B cell (primary cell): ENCODE data around the gene ENOPH1. TPM values are rescaled to one million over a fixed set of nuclear protein-coding genes. Genes with fewer than 3 reads are reported as not detected.

Experiments
- ATAC-seq: fragments of 200-7000 bp; cut with Tn5 transposase; one replicate; pipeline ENCODE4 v1.10.0; 2021; ENCODE audit warnings: low read depth, mild to moderate bottlenecking, moderate number of reproducible peaks, moderate library complexity
- CTCF ChIA-PET: fragments of 350-600 bp; sonication (Branson Sonifier 250); formaldehyde crosslinking; loops from one replicate; lab custom pipeline; 2021; ENCODE audit warnings: antibody characterized with exemption, inconsistent platforms; lab: Charles Lee
- POLR2A ChIA-PET: fragments of 350-600 bp; sonication (Branson Sonifier 250); formaldehyde crosslinking; loops from one replicate; lab custom pipeline; 2021; ENCODE audit warnings: antibody characterized with exemption; lab: Charles Lee
- DNase-seq: peaks from one replicate; pipeline ENCODE4 v3.0.0; 2013
- H2AFZ ChIP-seq: 2 replicates; pipeline ENCODE4 v1.6.1; 2012; ENCODE audit warnings: mild to moderate bottlenecking, low read depth, low read length; ENCODE audit not compliant: insufficient read depth, poor library complexity, severe bottlenecking
- H3K27ac ChIP-seq, 2 donors: 1 replicate in 1 of 2; 2 replicates in 1 of 2; pipeline ENCODE4 v1.5.1; 2012 to 2013; ENCODE audit warnings: low read length in 2 of 2, mild to moderate bottlenecking in 2 of 2, moderate library complexity in 1 of 2
- H3K27me3 ChIP-seq, 4 experiments: fragments of 200-600 bp in 1 of 4; sonication (generic) in 1 of 4; replicated peaks in 1 of 4; 1 replicate in 2 of 4; 2 replicates in 2 of 4; pipeline versions ENCODE4 v1.6.1 to v1.7.0; 2013 to 2016; ENCODE audit warnings: low read length in 3 of 4, mild to moderate bottlenecking in 2 of 4, mixed read lengths in 1 of 4, moderate library complexity in 1 of 4; ENCODE audit not compliant: insufficient read depth in 4 of 4, control insufficient read depth in 3 of 4; ENCODE audit errors: control extremely low read depth in 1 of 4
- H3K36me3 ChIP-seq, 2 experiments: replicated peaks in 1 of 2; 1 replicate in 1 of 2; 2 replicates in 1 of 2; pipeline versions ENCODE4 v1.6.1 to v1.7.1; 2013; ENCODE audit warnings: low read length in 1 of 2; ENCODE audit not compliant: insufficient read depth in 2 of 2, control insufficient read depth in 1 of 2; ENCODE audit errors: control extremely low read depth in 1 of 2, extremely low read depth in 1 of 2
- H3K4me1 ChIP-seq, 2 donors: fragments of 200-600 bp in 1 of 2; sonication (generic) in 1 of 2; 1 replicate in 1 of 2; 2 replicates in 1 of 2; pipeline versions ENCODE4 v1.5.1 to v1.6.1; 2013 to 2017; ENCODE audit warnings: low read length in 2 of 2; ENCODE audit not compliant: control insufficient read depth in 2 of 2, insufficient read depth in 2 of 2
- H3K4me2 ChIP-seq: replicated peaks from 2 replicates; pipeline ENCODE3; 2012; ENCODE audit warnings: mild to moderate bottlenecking, low read depth, low read length; ENCODE audit not compliant: poor library complexity, severe bottlenecking
- H3K4me3 ChIP-seq, 5 experiments: fragments of 200-600 bp in 1 of 5; sonication (generic) in 1 of 5; 1 replicate in 3 of 5; 2 replicates in 2 of 5; pipeline versions ENCODE4 v1.5.1 to v1.7.0; 2011 to 2016; ENCODE audit warnings: low read length in 4 of 5, mild to moderate bottlenecking in 4 of 5, low read depth in 2 of 5, control low read depth in 1 of 5, moderate library complexity in 1 of 5; ENCODE audit not compliant: insufficient read depth in 1 of 5; ENCODE audit errors: control extremely low read depth in 1 of 5, extremely low read depth in 1 of 5
- H3K79me2 ChIP-seq: fragments of 200-600 bp; sonication (generic); one replicate; pipeline ENCODE4 v1.6.0; 2016; ENCODE audit warnings: low read length; ENCODE audit not compliant: control insufficient read depth, insufficient read depth
- H3K9ac ChIP-seq: fragments of 200-600 bp; sonication (generic); 2 replicates; pipeline ENCODE4 v1.6.1; 2017; ENCODE audit warnings: mild to moderate bottlenecking, low read length, moderate library complexity
- H3K9me3 ChIP-seq, 3 donors: one replicate each; pipeline versions ENCODE4 v1.6.1 to v1.7.1; 2013; ENCODE audit warnings: low read length in 2 of 3; ENCODE audit not compliant: control insufficient read depth in 2 of 3, insufficient read depth in 1 of 3; ENCODE audit errors: control extremely low read depth in 1 of 3
- H4K20me1 ChIP-seq: 2 replicates; pipeline ENCODE4 v1.6.0; 2012; ENCODE audit warnings: mild to moderate bottlenecking, low read length; ENCODE audit not compliant: insufficient read depth, control insufficient read depth, poor library complexity, severe bottlenecking
- H3K27ac Mint-ChIP-seq: one replicate; pipeline ENCODE4 v1.8.0; 2021; ENCODE audit warnings: mixed read lengths
- H3K27me3 Mint-ChIP-seq: one replicate; pipeline ENCODE4 v1.8.0; 2021; ENCODE audit warnings: mixed read lengths
- H3K4me1 Mint-ChIP-seq: one replicate; pipeline ENCODE4 v1.8.0; 2021; ENCODE audit warnings: mixed read lengths
- H3K4me3 Mint-ChIP-seq: one replicate; pipeline ENCODE4 v1.8.0; 2021; ENCODE audit warnings: mixed read lengths
- H3K9me3 Mint-ChIP-seq: one replicate; pipeline ENCODE4 v1.8.0; 2022; ENCODE audit warnings: mixed read lengths; ENCODE audit not compliant: insufficient read depth
- CTCF ChIP-seq: fragments of 200-600 bp; IDR thresholded peaks from one replicate; pipeline ENCODE4 v1.8.0; 2022; ENCODE audit warnings: antibody characterized with exemption, mild to moderate bottlenecking
- EZH2 ChIP-seq: IDR thresholded peaks from 2 replicates; pipeline ENCODE4 v1.6.1; 2012; ENCODE audit warnings: borderline replicate concordance, low read depth, mild to moderate bottlenecking, moderate library complexity, low read length; ENCODE audit not compliant: insufficient read depth, poor library complexity, severe bottlenecking
- WGBS: methylation state at CpG from one replicate; pipeline ENCODE4 v1.1.5; 2013; ENCODE audit warnings: missing lambda C conversion rate; ENCODE audit not compliant: insufficient coverage; 5-methylcytosine and 5-hydroxymethylcytosine counted together
- intact Hi-C: fragments of 100-400 bp; cut with micrococcal nuclease; formaldehyde crosslinking; loops from one replicate; pipeline ENCODE4 v1.10.0; 2022
- polyA plus RNA-seq: library from polyadenylated mRNA; depleted of rRNA; stranded (reverse); fragments of >200 nt; gene quantifications from 2 replicates; pipeline ENCODE4 v1.2.3, GENCODE V29; 2012
- total RNA-seq, 2 donors: library from RNA; stranded (reverse); fragments of 120-200 nt in 1 of 2; gene quantifications; 1 replicate in 1 of 2; 2 replicates in 1 of 2; pipeline versions ENCODE4 v1.2.3 to v1.2.4, GENCODE V29; 2013 to 2022

The ENOPH1 gene
- total and polyA plus RNA-seq, 2 donors (not counting 1 experiment from before 2014, with no cell fraction given): 10.9 to 20.2 TPM

- Histone ChIP-seq H3K27me3 (no peaks in the 10 kb centered on the region), H3K79me2 (peaks cover 99% of the 10 kb centered on the region), H2AFZ (no peak overlapping the region), H3K36me3 (peaks cover 0 to 15% of the 10 kb centered on the region in 2 experiments), H3K4me1 (peaks cover 0 to 4% of the 10 kb centered on the region in 2 donors), H3K9ac (no peak overlapping the region), H3K4me2 (no peak overlapping the region), H3K9me3 (no peaks in the 10 kb centered on the region), H4K20me1 (peaks cover 60% of the 10 kb centered on the region), H3K27ac (no peak overlapping the region), H3K4me3 (no peak overlapping the region)
- Mint-ChIP-seq H3K4me3 (no peak overlapping the region), H3K4me1 (peaks cover 57% of the 10 kb centered on the region), H3K27ac (no peak overlapping the region), H3K27me3 (no peaks in the 10 kb centered on the region), H3K9me3 (no peaks in the 10 kb centered on the region)
- CTCF ChIA-PET: interaction anchor here (0.6 to 1.1 kb wide), 2 partner anchors 8 to 455 kb away, joined by 3 to 4 read pairs; partner anchors contain the start of gene HNRNPDL
- TF ChIP-seq EZH2: no peak
- TF ChIP-seq CTCF: no peak
- no CpG with 5 or more reads among the region's 4 CpGs for WGBS
- ATAC-seq (no peak), DNase-seq (no peak)
- POLR2A ChIA-PET: no interaction called here
- intact Hi-C loops: no loop called here
These were observed 7.1 kb downstream of the ENOPH1 start for GRCh38 chr4:82437285-82438005.

GRCh38 chr4:82439088-82439487, 8.7 kb downstream of the ENOPH1 start:
- ChIA-PET POLR2A (no interaction called here), CTCF (interaction anchor here (1.1 kb wide), 1 partner anchor 10 kb away, joined by 3 read pairs; no protein-coding TSS in a partner anchor)
- no peak overlapping the region for H2AFZ ChIP-seq
- H3K27ac ChIP-seq: no peak overlapping the region
- H3K9me3 ChIP-seq: peaks cover 0 to 3% (median 0%) of the 10 kb centered on the region in 3 donors
- H3K27me3 Mint-ChIP-seq: no peaks in the 10 kb centered on the region
- H3K79me2 ChIP-seq: peaks cover 99% of the 10 kb centered on the region
- no peaks in the 10 kb centered on the region for H3K27me3 ChIP-seq
- peaks cover 65% of the 10 kb centered on the region for H4K20me1 ChIP-seq
- H3K27ac Mint-ChIP-seq: no peak overlapping the region
- peaks cover 0 to 12% of the 10 kb centered on the region in 2 experiments for H3K36me3 ChIP-seq
- peaks cover 52% of the 10 kb centered on the region for H3K4me1 Mint-ChIP-seq
- intact Hi-C loops: no loop called here
- no peak for ATAC-seq
- H3K4me1 ChIP-seq: peaks cover 0 to 4% of the 10 kb centered on the region in 2 donors
- no peak overlapping the region for H3K9ac ChIP-seq
- no CpG with 5 or more reads among the region's 2 CpGs for WGBS
- no peak overlapping the region for H3K4me3 ChIP-seq
- no peak for DNase-seq
- no peak overlapping the region for H3K4me3 Mint-ChIP-seq
- no peaks in the 10 kb centered on the region for H3K9me3 Mint-ChIP-seq
- TF ChIP-seq EZH2 (no peak), CTCF (no peak)
- H3K4me2 ChIP-seq: no peak overlapping the region
